ENCODE measurements around the gene ARL8A. TPM values are rescaled to one million over a fixed set of nuclear protein-coding genes. Genes with fewer than 3 reads are reported as not detected.
"Not testable (repeated sequence)": the region's sequence is repeated elsewhere in the genome, so short reads cannot be mapped to it uniquely, and the experiment has no call there.

The ARL8A gene
- total and polyA plus RNA-seq, 7 experiments from 2014 or later: 5.5 to 99.4 (median 47.1) TPM

DNA sequence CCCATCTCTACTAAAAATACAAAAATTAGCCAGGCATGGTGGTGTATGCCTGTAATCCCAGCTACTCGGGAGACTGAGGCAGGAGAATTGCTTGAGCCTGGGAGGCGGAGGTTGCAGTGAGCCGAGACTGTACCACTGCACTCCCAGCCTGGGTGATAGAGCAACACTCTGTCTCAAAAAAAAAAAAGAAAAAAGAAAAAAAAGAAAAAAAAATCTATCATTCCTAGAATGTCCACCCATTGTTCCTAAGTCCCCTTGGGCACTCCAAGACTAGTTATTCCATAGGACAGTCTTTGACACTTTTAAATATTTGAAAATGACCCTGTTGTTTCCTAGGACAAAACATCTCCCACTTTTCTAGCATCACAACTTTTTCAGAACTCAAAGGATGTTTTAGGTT, 3.1 kb downstream of the ARL8A start:
- H3K4me3 ChIP-seq (ENCODE audit: low read length); H3K27me3 Mint-ChIP-seq; DNase-seq; POLR2A ChIA-PET; H3K27me3 ChIP-seq (ENCODE audit: control insufficient read depth in 2 of 2, insufficient read depth in 2 of 2, low read length in 2 of 2); H3K9me3 ChIP-seq (ENCODE audit: control insufficient read depth in 2 of 3, low read length in 3 of 3); H3K27ac ChIP-seq (ENCODE audit: low read depth, low read length); H3K9me3 Mint-ChIP-seq; H3K36me3 Mint-ChIP-seq; ATAC-seq: not testable (repeated sequence)
- peaks cover 0 to 20% (median 0%) of the 10 kb centered on the region in 3 experiments for H3K36me3 ChIP-seq (ENCODE audit: control insufficient read depth in 2 of 3, insufficient read depth in 3 of 3, low read length in 3 of 3)
- CTCF ChIA-PET: interaction anchor here (2.4 kb wide), 1 partner anchor 19 kb away, joined by 7 read pairs; the partner anchor contains the start of gene PTPN7
- Mint-ChIP-seq H3K27ac (peak overlapping the region in 7 of 9 donors; percentile 44 to 92 (median 85)), H3K4me1 (peaks cover 22 to 46% (median 38%) of the 10 kb centered on the region in 7 donors), H3K4me3 (peak overlapping the region in 1 of 10 donors; percentile 91)
- intact Hi-C loops (cut with micrococcal nuclease): loop anchor here (5.0 to 10.0 kb wide), 3 partner anchors 264 to 657 kb away; partner anchors contain the start of gene IPO9 (in 1 of the 2)
- peaks cover 14 to 21% of the 10 kb centered on the region in 2 donors for H3K4me1 ChIP-seq (ENCODE audit: control insufficient read depth in 2 of 2, insufficient read depth in 2 of 2, low read length in 2 of 2)

DNA sequence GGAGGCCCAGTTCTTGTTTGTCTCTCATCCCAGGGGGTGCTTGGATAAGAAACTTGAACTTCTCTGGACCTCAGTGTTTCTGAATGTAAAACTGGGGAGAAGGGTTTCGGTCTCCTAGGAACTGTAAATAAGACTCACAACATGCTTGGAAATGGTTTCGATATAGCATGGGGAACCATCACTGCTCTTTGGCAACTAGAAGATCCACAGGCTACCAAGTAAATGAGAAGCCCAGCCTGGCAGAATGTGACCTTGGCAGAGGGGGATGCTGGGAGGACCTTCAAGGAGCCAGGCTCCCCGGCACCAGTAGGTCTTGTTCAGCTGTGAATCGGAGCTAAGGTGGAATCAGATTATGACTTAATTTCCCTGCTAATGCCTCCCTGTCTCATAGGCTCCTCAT, 3.7 kb downstream of the ARL8A start:
- peaks cover 0 to 20% (median 0%) of the 10 kb centered on the region in 3 experiments for H3K36me3 ChIP-seq (ENCODE audit: control insufficient read depth in 2 of 3, insufficient read depth in 3 of 3, low read length in 3 of 3)
- no peak for DNase-seq
- intact Hi-C loops (cut with micrococcal nuclease): loop anchor here (5.0 to 10.0 kb wide), 3 partner anchors 264 to 656 kb away; partner anchors contain the start of gene IPO9 (in 1 of the 2)
- CTCF ChIA-PET: no interaction called here
- H3K36me3 Mint-ChIP-seq: peaks cover 0 to 7% (median 0%) of the 10 kb centered on the region in 5 donors
- H3K9me3 ChIP-seq (ENCODE audit: control insufficient read depth in 2 of 3, low read length in 3 of 3): no peaks in the 10 kb centered on the region
- no peak overlapping the region for H3K4me3 ChIP-seq (ENCODE audit: low read length)
- H3K9me3 Mint-ChIP-seq: no peaks in the 10 kb centered on the region
- peaks cover 14 to 21% of the 10 kb centered on the region in 2 donors for H3K4me1 ChIP-seq (ENCODE audit: control insufficient read depth in 2 of 2, insufficient read depth in 2 of 2, low read length in 2 of 2)
- no peaks in the 10 kb centered on the region for H3K27me3 Mint-ChIP-seq
- H3K4me3 Mint-ChIP-seq: no peak overlapping the region
- H3K4me1 Mint-ChIP-seq: peaks cover 22 to 43% (median 38%) of the 10 kb centered on the region in 7 donors
- peak overlapping the region in 7 of 9 donors; percentile 24 to 79 (median 52) for H3K27ac Mint-ChIP-seq
- POLR2A ChIA-PET: no interaction called here
- peak overlapping the region; percentile 35 for H3K27ac ChIP-seq (ENCODE audit: low read depth, low read length)
- no peaks in the 10 kb centered on the region for H3K27me3 ChIP-seq (ENCODE audit: control insufficient read depth in 2 of 2, insufficient read depth in 2 of 2, low read length in 2 of 2)
- ATAC-seq: no peak

DNA sequence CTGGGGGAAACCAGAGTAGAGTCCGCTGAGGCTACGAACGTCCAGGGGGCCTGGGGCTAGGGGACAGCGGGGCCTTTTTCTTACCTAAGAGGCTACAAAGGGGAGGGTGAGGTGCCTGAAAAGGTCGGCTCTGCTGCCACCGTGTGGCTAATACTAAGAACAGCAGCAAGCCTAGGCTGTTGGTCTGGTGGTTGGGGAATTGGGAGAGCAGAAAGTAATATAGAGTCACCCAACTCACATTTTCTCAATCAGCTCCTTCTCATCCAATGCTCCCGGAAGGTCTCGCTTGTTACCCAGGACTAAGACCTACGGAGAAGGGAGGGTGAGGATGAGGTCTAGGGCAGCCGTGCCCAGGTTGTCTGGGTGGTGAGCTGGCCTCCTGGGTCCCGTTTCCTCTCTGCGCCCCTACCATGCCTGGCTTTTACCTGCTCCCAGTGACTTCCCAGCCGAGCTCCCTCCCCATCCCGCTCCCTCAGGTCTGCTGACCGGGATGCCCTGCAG, 9.3 kb downstream of the ARL8A start:
- no peaks in the 10 kb centered on the region for H3K9me3 Mint-ChIP-seq
- H3K27ac ChIP-seq (ENCODE audit: low read depth, low read length): no peak overlapping the region
- intact Hi-C loops (cut with micrococcal nuclease): loop anchor here (1.0 to 5.0 kb wide), 5 partner anchors 8 to 239 kb away; partner anchors contain the start of gene TIMM17A (in 1 of the 2)
- ATAC-seq: peak; percentile 92
- no peaks in the 10 kb centered on the region for H3K27me3 Mint-ChIP-seq
- H3K4me3 ChIP-seq (ENCODE audit: low read length): no peak overlapping the region
- H3K27ac Mint-ChIP-seq: peak overlapping the region in 2 of 9 donors; percentile 24 to 43
- no peaks in the 10 kb centered on the region for H3K27me3 ChIP-seq (ENCODE audit: control insufficient read depth in 2 of 2, insufficient read depth in 2 of 2, low read length in 2 of 2)
- no peaks in the 10 kb centered on the region for H3K9me3 ChIP-seq (ENCODE audit: control insufficient read depth in 2 of 3, low read length in 3 of 3)
- H3K4me1 Mint-ChIP-seq: peaks cover 4 to 15% (median 8%) of the 10 kb centered on the region in 7 donors
- no peaks in the 10 kb centered on the region for H3K4me1 ChIP-seq (ENCODE audit: control insufficient read depth in 2 of 2, insufficient read depth in 2 of 2, low read length in 2 of 2)
- POLR2A ChIA-PET: interaction anchor here (2.7 kb wide), 1 partner anchor 8 kb away, joined by 6 read pairs; no protein-coding TSS in a partner anchor
- peaks cover 0 to 13% (median 0%) of the 10 kb centered on the region in 5 donors for H3K36me3 Mint-ChIP-seq
- peak in 7 of 9 donors; percentile 27 to 63 (median 53) for DNase-seq
- peaks cover 6 to 54% (median 7%) of the 10 kb centered on the region in 3 experiments for H3K36me3 ChIP-seq (ENCODE audit: control insufficient read depth in 2 of 3, insufficient read depth in 3 of 3, low read length in 3 of 3)
- CTCF ChIA-PET: interaction anchor here (0.5 to 2.9 kb wide), 9 partner anchors 9 to 239 kb away, joined by 3 to 12 read pairs (median 5); partner anchors contain the start of genes ARL8A, GPR37L1 and PTPN7
- H3K4me3 Mint-ChIP-seq: no peak overlapping the region

DNA sequence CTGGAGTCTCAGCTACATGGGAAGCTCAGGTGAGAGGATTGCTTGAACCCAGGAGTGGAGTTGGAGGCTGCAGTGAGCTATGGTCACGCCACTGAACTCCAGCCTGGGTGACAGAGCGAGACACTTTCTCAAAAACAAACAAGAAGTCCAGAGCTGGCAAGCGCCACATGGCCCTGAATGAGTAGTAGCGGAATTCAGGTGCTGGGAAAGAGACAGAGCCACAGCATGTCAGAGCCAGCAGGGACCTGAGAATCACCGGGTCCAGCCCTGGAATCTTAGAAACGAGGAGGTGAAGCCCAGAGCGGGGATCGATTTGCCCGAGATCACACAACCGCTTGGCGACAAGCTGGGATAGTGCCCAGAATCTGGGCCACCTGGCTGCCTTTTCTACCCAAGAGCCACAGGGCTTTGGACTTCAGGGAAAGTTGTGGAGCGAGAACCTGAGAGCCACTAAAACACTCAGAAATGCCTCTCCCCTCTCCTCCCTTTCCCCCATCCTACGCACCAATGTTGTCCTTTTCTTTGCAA, 9.8 kb downstream of the ARL8A start:
- DNase-seq (no peak), ATAC-seq (peak; percentile 8)
- no peaks in the 10 kb centered on the region for H3K27me3 Mint-ChIP-seq
- H3K27ac ChIP-seq (ENCODE audit: low read depth, low read length): no peak overlapping the region
- H3K4me3 ChIP-seq (ENCODE audit: low read length): no peak overlapping the region
- ChIA-PET POLR2A (interaction anchor here (2.7 kb wide), 1 partner anchor 9 kb away, joined by 6 read pairs; no protein-coding TSS in a partner anchor), CTCF (interaction anchor here (0.5 to 2.9 kb wide), 7 partner anchors 11 to 239 kb away, joined by 3 to 12 read pairs (median 5); partner anchors contain the start of genes GPR37L1 and PTPN7)
- no peaks in the 10 kb centered on the region for H3K9me3 ChIP-seq (ENCODE audit: control insufficient read depth in 2 of 3, low read length in 3 of 3)
- peaks cover 4 to 15% (median 8%) of the 10 kb centered on the region in 7 donors for H3K4me1 Mint-ChIP-seq
- no peaks in the 10 kb centered on the region for H3K4me1 ChIP-seq (ENCODE audit: control insufficient read depth in 2 of 2, insufficient read depth in 2 of 2, low read length in 2 of 2)
- peak overlapping the region in 1 of 9 donors; percentile 62 for H3K27ac Mint-ChIP-seq
- H3K36me3 Mint-ChIP-seq: peaks cover 0 to 13% (median 0%) of the 10 kb centered on the region in 5 donors
- intact Hi-C loops (cut with micrococcal nuclease): loop anchor here (1.0 to 5.0 kb wide), 5 partner anchors 9 to 238 kb away; partner anchors contain the start of gene TIMM17A (in 1 of the 2)
- H3K27me3 ChIP-seq (ENCODE audit: control insufficient read depth in 2 of 2, insufficient read depth in 2 of 2, low read length in 2 of 2): no peaks in the 10 kb centered on the region
- H3K36me3 ChIP-seq (ENCODE audit: control insufficient read depth in 2 of 3, insufficient read depth in 3 of 3, low read length in 3 of 3): peaks cover 6 to 54% (median 7%) of the 10 kb centered on the region in 3 experiments
- H3K9me3 Mint-ChIP-seq: no peaks in the 10 kb centered on the region
- H3K4me3 Mint-ChIP-seq: no peak overlapping the region

DNA sequence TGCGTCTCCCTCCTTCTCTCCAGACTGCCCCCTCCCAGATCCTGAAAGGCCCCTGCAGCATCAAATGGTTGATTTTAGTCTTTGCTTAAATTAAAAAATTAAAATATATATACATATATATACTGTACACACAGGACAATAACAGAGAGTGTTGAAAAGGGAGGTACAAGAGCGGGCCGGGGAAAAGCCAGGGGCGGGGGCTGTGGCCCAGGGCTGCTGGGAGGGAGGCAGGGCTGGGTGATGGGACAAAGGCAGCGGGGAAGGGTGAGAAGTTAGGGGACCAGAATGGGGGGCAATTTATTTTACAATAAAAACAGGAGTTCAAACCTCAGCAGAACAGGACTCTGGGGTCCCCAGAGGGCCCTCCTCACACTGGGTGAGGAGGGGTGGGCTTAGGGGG, 10.5 kb downstream of the ARL8A start:
- H3K27ac Mint-ChIP-seq: no peak overlapping the region
- peaks cover 4 to 13% (median 8%) of the 10 kb centered on the region in 7 donors for H3K4me1 Mint-ChIP-seq
- no peak overlapping the region for H3K4me3 Mint-ChIP-seq
- ChIA-PET CTCF (interaction anchor here (1.0 to 2.9 kb wide), 2 partner anchors 22 to 32 kb away, joined by 3 to 12 read pairs; no protein-coding TSS in a partner anchor), POLR2A (interaction anchor here (2.7 kb wide), 1 partner anchor 10 kb away, joined by 6 read pairs; no protein-coding TSS in a partner anchor)
- H3K9me3 Mint-ChIP-seq: no peaks in the 10 kb centered on the region
- H3K36me3 Mint-ChIP-seq: peaks cover 0 to 13% (median 0%) of the 10 kb centered on the region in 5 donors
- no peaks in the 10 kb centered on the region for H3K9me3 ChIP-seq (ENCODE audit: control insufficient read depth in 2 of 3, low read length in 3 of 3)
- H3K4me3 ChIP-seq (ENCODE audit: low read length): no peak overlapping the region
- H3K36me3 ChIP-seq (ENCODE audit: control insufficient read depth in 2 of 3, insufficient read depth in 3 of 3, low read length in 3 of 3): peaks cover 6 to 54% (median 7%) of the 10 kb centered on the region in 3 experiments
- intact Hi-C loops (cut with micrococcal nuclease): loop anchor here in 1 of 2 donors (2.0 kb wide), 1 partner anchor 133 kb away; no protein-coding TSS in a partner anchor
- DNase-seq: no peak
- ATAC-seq: no peak
- no peaks in the 10 kb centered on the region for H3K4me1 ChIP-seq (ENCODE audit: control insufficient read depth in 2 of 2, insufficient read depth in 2 of 2, low read length in 2 of 2)
- no peaks in the 10 kb centered on the region for H3K27me3 Mint-ChIP-seq
- H3K27ac ChIP-seq (ENCODE audit: low read depth, low read length): no peak overlapping the region
- no peaks in the 10 kb centered on the region for H3K27me3 ChIP-seq (ENCODE audit: control insufficient read depth in 2 of 2, insufficient read depth in 2 of 2, low read length in 2 of 2)

DNA sequence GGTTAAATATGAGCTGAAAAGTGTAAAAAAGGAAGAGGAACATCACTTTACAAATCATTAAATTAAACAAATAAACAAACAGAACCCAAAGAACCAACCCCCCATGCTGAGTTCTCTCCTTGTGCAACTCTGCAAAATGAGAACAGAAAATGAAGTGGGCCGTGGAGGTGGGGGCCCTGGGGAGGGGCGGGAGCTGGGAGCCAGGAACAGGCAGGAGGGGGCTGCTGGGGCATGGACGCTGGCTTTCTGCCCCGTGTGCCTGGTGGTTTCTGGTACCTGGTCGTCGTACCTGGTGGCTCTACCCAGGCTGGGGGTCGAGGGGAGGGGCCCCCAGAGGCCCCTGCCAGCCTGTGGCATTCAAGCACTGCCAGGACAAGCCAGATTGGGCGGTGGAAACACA, 11.0 kb downstream of the ARL8A start:
- no peaks in the 10 kb centered on the region for H3K27me3 Mint-ChIP-seq
- H3K27ac Mint-ChIP-seq: no peak overlapping the region
- no peaks in the 10 kb centered on the region for H3K27me3 ChIP-seq (ENCODE audit: control insufficient read depth in 2 of 2, insufficient read depth in 2 of 2, low read length in 2 of 2)
- H3K9me3 Mint-ChIP-seq: no peaks in the 10 kb centered on the region
- no peaks in the 10 kb centered on the region for H3K4me1 ChIP-seq (ENCODE audit: control insufficient read depth in 2 of 2, insufficient read depth in 2 of 2, low read length in 2 of 2)
- peaks cover 0 to 9% (median 0%) of the 10 kb centered on the region in 5 donors for H3K36me3 Mint-ChIP-seq
- CTCF ChIA-PET: interaction anchor here (0.6 kb wide), 1 partner anchor 147 kb away, joined by 3 read pairs; no protein-coding TSS in a partner anchor
- POLR2A ChIA-PET: interaction anchor here (0.6 to 2.7 kb wide), 2 partner anchors 10 to 771 kb away, joined by 3 to 6 read pairs; no protein-coding TSS in a partner anchor
- intact Hi-C loops (cut with micrococcal nuclease): no loop called here
- H3K36me3 ChIP-seq (ENCODE audit: control insufficient read depth in 2 of 3, insufficient read depth in 3 of 3, low read length in 3 of 3): peaks cover 6 to 49% (median 7%) of the 10 kb centered on the region in 3 experiments
- H3K9me3 ChIP-seq (ENCODE audit: control insufficient read depth in 2 of 3, low read length in 3 of 3): no peaks in the 10 kb centered on the region
- no peak overlapping the region for H3K27ac ChIP-seq (ENCODE audit: low read depth, low read length)
- H3K4me3 ChIP-seq (ENCODE audit: low read length): no peak overlapping the region
- no peak overlapping the region for H3K4me3 Mint-ChIP-seq
- no peak for DNase-seq
- no peak for ATAC-seq
- H3K4me1 Mint-ChIP-seq: peaks cover 1 to 10% (median 4%) of the 10 kb centered on the region in 7 donors
